ENCODE results near the gene GPC1.

- no peak for TF ChIP-seq CTCF (IDR thresholded peaks at IDR 0.05 in 4 of 5, conservative IDR thresholded peaks at IDR 0.05 in 1 of 5)
- TF ChIP-seq POLR2A (IDR thresholded peaks at IDR 0.05): no peak
These were observed 14.5 kb downstream of the GPC1 start for GRCh38 chr2:240449764-240450531.
